22Rv1 (cell line): ENCODE data around the gene SKI.
A peak's percentile ranks its signal among the peaks of the same experiment; 100 is the strongest.

Source experiments
- H3K27ac ChIP-seq: fragments of 450-650 bp; 2 replicates; pipeline ENCODE4 v1.5.1; 2017
- CTCF ChIP-seq: fragments of 450-650 bp; IDR thresholded peaks from 2 replicates; pipeline ENCODE4 v1.5.1; 2017; ENCODE audit warnings: mild to moderate bottlenecking
- ZFX ChIP-seq: fragments of 450-650 bp; IDR thresholded peaks from 2 replicates; pipeline ENCODE4 v1.6.1; 2017; ENCODE audit warnings: antibody characterized with exemption, borderline replicate concordance

Gene SKI

DNA sequence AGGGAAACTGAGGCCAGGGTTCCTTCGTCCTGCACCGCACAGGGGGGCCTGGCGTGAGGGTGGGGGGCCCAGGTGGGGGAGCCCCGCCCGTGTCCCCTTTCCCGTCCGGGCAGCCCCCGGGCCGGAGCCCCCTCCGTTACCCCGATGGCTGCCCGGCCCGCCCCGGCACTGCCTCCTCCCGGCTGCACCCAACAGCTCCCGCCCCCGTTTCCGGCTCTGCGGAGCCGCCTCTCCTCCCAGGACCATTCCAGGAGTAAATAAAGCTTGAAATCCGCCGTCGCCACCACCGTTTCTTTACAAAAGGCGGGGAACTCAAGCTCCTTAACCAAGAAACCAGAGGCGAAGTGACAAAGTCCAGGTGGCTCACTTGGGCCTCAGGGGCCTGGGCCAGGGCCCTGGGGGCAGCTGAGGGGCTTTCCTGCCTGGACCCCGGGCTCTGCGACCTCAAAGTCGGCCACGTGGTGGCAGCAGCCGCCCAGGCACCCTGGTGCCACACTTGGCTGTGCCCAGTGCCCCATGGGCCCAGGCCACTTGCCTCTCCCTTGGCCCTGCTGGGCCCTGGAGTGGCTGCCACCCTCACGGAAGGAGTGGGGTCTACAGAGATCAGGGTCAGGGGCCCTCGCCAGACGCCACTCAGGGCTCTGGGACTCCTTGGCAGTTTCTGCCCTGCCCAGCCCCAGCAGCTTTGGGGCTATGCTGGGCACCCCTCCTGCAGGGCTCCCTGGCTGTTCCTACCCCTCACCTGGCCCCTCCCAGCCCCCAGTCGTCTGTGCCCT lies 33.0 kb upstream of the SKI start:
- peak overlapping the region; percentile 90 for H3K27ac ChIP-seq
- TF ChIP-seq ZFX = no peak
- peak; percentile 96 for TF ChIP-seq CTCF

GRCh38 chr1:2195785-2196184 lies 32.3 kb upstream of the SKI start:
- H3K27ac ChIP-seq = peak overlapping the region; percentile 90
- TF ChIP-seq ZFX = no peak

DNA sequence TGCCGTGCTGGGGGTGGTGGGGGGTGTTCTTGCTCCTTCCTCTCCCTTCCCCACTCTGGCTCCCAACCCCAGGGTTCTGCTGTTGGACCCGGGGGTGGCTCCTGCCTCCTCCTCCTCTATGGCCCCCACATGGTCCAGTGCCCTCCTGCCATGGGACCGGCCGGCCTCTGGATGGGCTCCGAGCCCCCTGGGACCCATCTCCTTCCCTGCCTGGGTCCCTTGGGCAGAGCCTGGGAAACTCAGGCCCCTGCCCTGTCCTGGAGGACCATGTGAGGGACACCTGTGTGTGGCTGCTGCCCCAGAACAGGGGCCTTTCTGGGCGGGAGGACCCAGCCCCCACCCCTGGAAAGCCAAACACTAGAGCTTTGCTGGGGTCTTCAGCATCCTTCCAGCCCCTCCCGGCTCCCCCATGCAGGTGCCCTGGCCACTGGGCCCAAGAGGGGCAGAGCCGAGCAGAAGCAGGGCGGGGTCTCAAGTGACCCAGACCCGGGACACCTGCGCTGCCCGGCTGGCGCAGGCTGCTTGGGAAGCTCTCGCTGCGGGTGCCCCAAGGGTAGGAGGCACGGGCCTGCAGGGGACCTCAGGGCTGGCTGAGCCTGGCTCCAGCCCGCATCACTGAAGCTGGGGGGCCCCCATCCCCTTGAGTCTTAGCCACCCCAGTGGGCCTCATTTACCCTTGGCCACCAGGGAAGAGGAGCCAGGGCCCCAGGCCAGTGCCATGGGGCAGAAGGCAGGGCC lies 31.0 kb upstream of the SKI start:
- TF ChIP-seq CTCF = no peak
- TF ChIP-seq ZFX = no peak
- no peak overlapping the region for H3K27ac ChIP-seq

- peak overlapping the region; percentile 70; the same call in 1 of the 2 replicates for H3K27ac ChIP-seq
- no peak for TF ChIP-seq CTCF
- no peak for TF ChIP-seq ZFX
Measured at GRCh38 chr1:2197707-2198165, 30.4 kb upstream of the SKI start.

DNA sequence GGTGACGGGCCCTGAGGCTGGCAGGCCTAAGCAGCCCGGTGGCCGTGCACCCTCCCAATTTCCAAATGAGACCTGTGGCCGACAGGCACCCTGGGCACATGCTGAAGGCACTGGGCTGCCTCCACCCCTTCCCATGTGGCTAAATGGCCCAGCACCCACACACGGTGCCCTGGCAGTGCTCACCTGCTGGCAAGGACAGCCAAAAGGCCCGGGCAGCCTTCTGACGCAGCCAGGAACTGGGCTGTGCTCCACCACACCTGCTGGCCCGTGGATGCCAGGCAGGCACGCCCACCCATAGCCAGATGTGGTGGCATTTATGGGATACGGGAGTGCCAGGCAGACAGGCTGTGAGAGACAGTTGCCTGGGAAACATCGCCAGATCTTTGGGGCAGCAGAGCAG lies 29.5 kb upstream of the SKI start:
- no peak for TF ChIP-seq CTCF
- H3K27ac ChIP-seq = peak overlapping the region; percentile 70

- H3K27ac ChIP-seq = peak overlapping the region; percentile 70
- TF ChIP-seq ZFX = no peak
- TF ChIP-seq CTCF = no peak
Measured at GRCh38 chr1:2199042-2199810, 28.9 kb upstream of the SKI start.

- peak overlapping the region; percentile 70; the same call in 1 of the 2 replicates for H3K27ac ChIP-seq
- TF ChIP-seq ZFX (no peak), CTCF (no peak)
Measured at GRCh38 chr1:2200308-2200943, 27.7 kb upstream of the SKI start.
